Coronary artery (tissue), 2 donors: ENCODE measurements around the gene KCNQ5.

Experiments
- DNase-seq: peaks from one replicate; pipeline ENCODE4 v3.0.0-alpha.2; 2017; ENCODE audit warnings: low spot score
- H3K27ac ChIP-seq, 2 donors: fragments of 200-600 bp; sonication (generic); one replicate each; pipeline ENCODE4 v1.5.1; 2016 to 2019
- H3K4me3 ChIP-seq: fragments of 200-600 bp; sonication (generic); 2 replicates; pipeline ENCODE4 v1.5.1; 2016; ENCODE audit warnings: mild to moderate bottlenecking, moderate library complexity
- CTCF ChIP-seq: fragments of 200-600 bp; sonication (generic); IDR thresholded peaks from one replicate; pipeline ENCODE4 v1.5.1; 2019; ENCODE audit warnings: antibody characterized with exemption

The KCNQ5 gene

GRCh38 chr6:72939004-72939403 is 317.1 kb downstream of the KCNQ5 start:
- no peak for TF ChIP-seq CTCF
- Histone ChIP-seq H3K4me3 (no peak overlapping the region), H3K27ac (peak overlapping the region; percentile 1 to 42)
- no peak for DNase-seq

GRCh38 chr6:72940265-72940664 is 318.4 kb downstream of the KCNQ5 start:
- Histone ChIP-seq H3K4me3 (no peak overlapping the region), H3K27ac (no peak overlapping the region)
- no peak for TF ChIP-seq CTCF
- DNase-seq = no peak

- H3K4me3 ChIP-seq = no peak overlapping the region
- no peak overlapping the region for H3K27ac ChIP-seq
- TF ChIP-seq CTCF = no peak
- DNase-seq = no peak
Measured at GRCh38 chr6:72941263-72941662, 319.4 kb downstream of the KCNQ5 start.

GRCh38 chr6:72941751-72942150 is 319.9 kb downstream of the KCNQ5 start:
- DNase-seq = no peak
- no peak overlapping the region for H3K4me3 ChIP-seq
- no peak for TF ChIP-seq CTCF
- no peak overlapping the region for H3K27ac ChIP-seq

- TF ChIP-seq CTCF = no peak
- no peak overlapping the region for H3K27ac ChIP-seq
- no peak for DNase-seq
- no peak overlapping the region for H3K4me3 ChIP-seq
Measured at GRCh38 chr6:72943699-72944098, 321.8 kb downstream of the KCNQ5 start.

DNA sequence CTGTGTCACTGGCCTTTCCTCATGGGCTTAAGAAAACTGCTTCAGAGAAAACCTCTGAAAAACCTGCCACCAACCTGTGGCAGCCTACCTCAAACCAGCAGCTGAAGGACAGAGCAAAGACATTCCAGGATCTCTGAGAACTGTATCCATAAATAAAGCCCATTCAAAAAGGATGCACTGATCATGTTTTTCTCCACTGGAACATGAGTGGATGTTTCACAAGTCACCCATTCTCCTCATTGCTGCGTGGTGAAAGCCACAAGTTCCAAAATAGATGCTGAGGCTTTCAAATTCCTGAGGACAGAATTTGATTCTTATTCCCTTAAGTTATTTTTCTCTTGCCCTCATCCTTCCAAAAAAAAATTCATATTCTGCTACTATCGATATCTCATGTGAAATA is 322.8 kb downstream of the KCNQ5 start:
- no peak for DNase-seq
- peak overlapping the region in 1 of 2 donors; percentile 9 for H3K27ac ChIP-seq

DNA sequence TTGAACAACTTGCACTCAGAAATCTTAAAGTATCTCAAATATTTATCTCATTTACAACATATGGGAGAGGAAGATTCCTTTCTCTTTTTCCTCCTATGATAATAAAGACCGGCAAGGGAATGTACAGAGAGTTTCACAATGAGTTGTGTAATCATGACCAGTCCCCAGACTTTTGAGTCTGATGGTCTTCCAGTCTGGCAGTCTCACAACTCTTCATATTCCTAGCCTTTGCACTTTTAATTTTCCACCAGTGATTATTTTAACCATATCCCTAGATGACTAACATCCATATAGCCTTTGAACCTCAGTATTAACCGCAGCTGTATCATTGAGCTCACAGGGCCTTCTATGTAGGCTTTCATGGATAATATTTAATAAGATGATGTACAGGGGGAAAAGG is 324.9 kb downstream of the KCNQ5 start:
- DNase-seq = no peak
- no peak overlapping the region for H3K27ac ChIP-seq
- TF ChIP-seq CTCF = no peak
- H3K4me3 ChIP-seq = no peak overlapping the region

More for the DNA sequence above, 322.8 kb downstream of the KCNQ5 start:
- H3K4me3 ChIP-seq = no peak overlapping the region
- no peak for TF ChIP-seq CTCF
